ENCODE results near the gene WNT7A.
"Not testable (repeated sequence)": the region's sequence is repeated elsewhere in the genome, so short reads cannot be mapped to it uniquely, and the experiment has no call there.

The WNT7A gene

GRCh38 chr3:13865581-13865980, 14.3 kb downstream of the WNT7A start:
- no peak for DNase-seq (ENCODE audit: low read depth in 2 of 2)

GRCh38 chr3:13865106-13865505, 14.8 kb downstream of the WNT7A start:
- DNase-seq (ENCODE audit: low read depth in 2 of 2): no peak

GRCh38 chr3:13863965-13864595, 15.8 kb downstream of the WNT7A start:
- DNase-seq (ENCODE audit: low read depth in 2 of 2): no peak

GRCh38 chr3:13863382-13863952, 16.4 kb downstream of the WNT7A start:
- no peak for DNase-seq (ENCODE audit: low read depth in 2 of 2)

GRCh38 chr3:13861461-13861860, 18.4 kb downstream of the WNT7A start:
- DNase-seq (ENCODE audit: low read depth in 2 of 2): no peak

- no peak for DNase-seq (ENCODE audit: low read depth in 2 of 2)
Observed at GRCh38 chr3:13860001-13860400, 19.9 kb downstream of the WNT7A start.

- no peak for DNase-seq (ENCODE audit: low read depth in 2 of 2)
Observed at GRCh38 chr3:13858768-13859520, 20.9 kb downstream of the WNT7A start.

GRCh38 chr3:13857702-13858380, 22.0 kb downstream of the WNT7A start:
- no peak for DNase-seq (ENCODE audit: low read depth in 2 of 2)

GRCh38 chr3:13856628-13857027, 23.2 kb downstream of the WNT7A start:
- not testable (repeated sequence) for DNase-seq (ENCODE audit: low read depth in 2 of 2)

GRCh38 chr3:13856006-13856405, 23.9 kb downstream of the WNT7A start:
- no peak for DNase-seq (ENCODE audit: low read depth in 2 of 2)

GRCh38 chr3:13854492-13854891, 25.4 kb downstream of the WNT7A start:
- DNase-seq (ENCODE audit: low read depth in 2 of 2): no peak

- no peak for DNase-seq (ENCODE audit: low read depth in 2 of 2)
Observed at GRCh38 chr3:13853978-13854296, 25.9 kb downstream of the WNT7A start.

GRCh38 chr3:13853256-13853977, 26.5 kb downstream of the WNT7A start:
- no peak for DNase-seq (ENCODE audit: low read depth in 2 of 2)

- DNase-seq (ENCODE audit: low read depth in 2 of 2): no peak
Observed at GRCh38 chr3:13852638-13853009, 27.2 kb downstream of the WNT7A start.

- DNase-seq (ENCODE audit: low read depth in 2 of 2): no peak
Observed at GRCh38 chr3:13851997-13852637, 27.8 kb downstream of the WNT7A start.

- DNase-seq (ENCODE audit: low read depth in 2 of 2): no peak
Observed at GRCh38 chr3:13851091-13851849, 28.6 kb downstream of the WNT7A start.

GRCh38 chr3:13850161-13850945, 29.5 kb downstream of the WNT7A start:
- no peak for DNase-seq (ENCODE audit: low read depth in 2 of 2)

- no peak for DNase-seq (ENCODE audit: low read depth in 2 of 2)
Observed at GRCh38 chr3:13849018-13849417, 30.9 kb downstream of the WNT7A start.

GRCh38 chr3:13846716-13847570, 32.9 kb downstream of the WNT7A start:
- no peak for DNase-seq (ENCODE audit: low read depth in 2 of 2)
